NT2/D1 (cell line): ENCODE measurements around the gene SLC22A5.

Experiments used
- SUZ12 ChIP-seq: IDR thresholded peaks from 2 replicates; pipeline ENCODE4 v1.6.1; 2011; ENCODE audit not compliant: insufficient read length, insufficient read depth; ENCODE audit errors: extremely low read depth
- YY1 ChIP-seq: IDR thresholded peaks from 2 replicates; pipeline ENCODE4 v1.6.1; 2011; ENCODE audit not compliant: insufficient read length, insufficient read depth
- ZNF274 ChIP-seq: IDR thresholded peaks from 2 replicates; pipeline ENCODE4 v1.6.1; 2011; ENCODE audit warnings: mild to moderate bottlenecking, low read depth, low read length

GRCh38 chr5:132389051-132389331, 19.5 kb downstream of the SLC22A5 start:
- no peak for TF ChIP-seq SUZ12
- TF ChIP-seq ZNF274: no peak
- TF ChIP-seq YY1: no peak
